OCI-LY3 (cell line): ENCODE results near the gene C1orf21.

Experiments
- H2AFZ ChIP-seq: fragments of 200-600, 300-600 bp; shearing (Covaris generic); 2 replicates; pipeline ENCODE4 v1.6.0; 2014; ENCODE audit warnings: antibody characterized with exemption, low read depth, low read length
- H3K27ac ChIP-seq: fragments of 200-600, 300-600 bp; sonication (generic); 2 replicates; pipeline ENCODE4 v1.5.1; 2014; ENCODE audit warnings: mild to moderate bottlenecking, low read length, moderate library complexity, mixed read lengths
- H3K27me3 ChIP-seq: fragments of 200-600, 300-600 bp; sonication (generic); 2 replicates; pipeline ENCODE4 v1.6.1; 2014; ENCODE audit warnings: low read depth, low read length, mixed read lengths
- H3K36me3 ChIP-seq: fragments of 200-600, 300-600 bp; sonication (generic); replicated peaks from 2 replicates; pipeline ENCODE3; 2014; ENCODE audit warnings: low read depth, low read length, mixed read lengths
- H3K4me1 ChIP-seq: fragments of 300-600, 200-600 bp; sonication (generic); 2 replicates; pipeline ENCODE4 v1.6.1; 2014; ENCODE audit warnings: low read length, mixed read lengths
- H3K4me2 ChIP-seq: fragments of 200-600, 300-600 bp; sonication (generic); 2 replicates; pipeline ENCODE4 v1.6.1; 2014; ENCODE audit warnings: low read length, mixed read lengths
- H3K4me3 ChIP-seq: fragments of 300-600, 200-600 bp; sonication (generic); 2 replicates; pipeline ENCODE4 v1.5.1; 2014; ENCODE audit warnings: antibody characterized with exemption, mild to moderate bottlenecking, low read length, moderate library complexity
- H3K79me2 ChIP-seq: fragments of 300-600, 200-600 bp; shearing (Covaris generic); 2 replicates; pipeline ENCODE4 v1.6.1; 2014; ENCODE audit warnings: mild to moderate bottlenecking, low read length, mixed read lengths
- H3K9ac ChIP-seq: fragments of 300-600, 200-600 bp; shearing (Covaris generic); 2 replicates; pipeline ENCODE4 v1.6.0; 2014; ENCODE audit warnings: mild to moderate bottlenecking, low read length, moderate library complexity
- H3K9me3 ChIP-seq: fragments of 200-600, 300-600 bp; shearing (Covaris generic); 2 replicates; pipeline ENCODE4 v1.6.1; 2014; ENCODE audit warnings: low read length, mixed read lengths; ENCODE audit not compliant: insufficient read depth
- H4K20me1 ChIP-seq: fragments of 200-600, 300-600 bp; sonication (generic); 2 replicates; pipeline ENCODE4 v1.6.1; 2016; ENCODE audit warnings: low read length, mixed read lengths; ENCODE audit not compliant: insufficient read depth
- CTCF ChIP-seq: fragments of 200-600, 300-600 bp; sonication (generic); IDR thresholded peaks from 2 replicates; pipeline ENCODE4 v1.5.1; 2014; ENCODE audit warnings: antibody characterized with exemption, low read length, low read depth
- EZH2phosphoT487 ChIP-seq: fragments of 200-600 bp; shearing (Covaris generic); IDR thresholded peaks from 2 replicates; pipeline ENCODE4 v1.6.1; 2018; ENCODE audit warnings: antibody characterized with exemption, mixed run types, low read depth

C1orf21 gene

GRCh38 chr1:184469396-184469795 is 82.6 kb downstream of the C1orf21 start:
- Histone ChIP-seq H3K9me3 (peaks cover 17% of the 10 kb centered on the region; the same call in 1 of the 2 replicates), H3K36me3 (peaks cover 15% of the 10 kb centered on the region), H3K4me1 (no peaks in the 10 kb centered on the region), H3K4me3 (no peak overlapping the region), H4K20me1 (no peaks in the 10 kb centered on the region), H3K27me3 (no peaks in the 10 kb centered on the region), H3K9ac (no peak overlapping the region), H3K27ac (no peak overlapping the region), H3K79me2 (no peaks in the 10 kb centered on the region), H2AFZ (no peak overlapping the region), H3K4me2 (no peak overlapping the region)
- no peak for TF ChIP-seq EZH2phosphoT487

GRCh38 chr1:184471686-184472085 is 84.9 kb downstream of the C1orf21 start:
- Histone ChIP-seq H3K36me3 (peaks cover 25% of the 10 kb centered on the region), H2AFZ (no peak overlapping the region), H3K4me3 (no peak overlapping the region), H3K27ac (no peak overlapping the region), H3K4me1 (no peaks in the 10 kb centered on the region), H3K9me3 (peaks cover 26% of the 10 kb centered on the region; the same call in 1 of the 2 replicates), H3K27me3 (no peaks in the 10 kb centered on the region), H3K4me2 (no peak overlapping the region), H4K20me1 (no peaks in the 10 kb centered on the region), H3K79me2 (no peaks in the 10 kb centered on the region), H3K9ac (no peak overlapping the region)
- no peak for TF ChIP-seq CTCF
- TF ChIP-seq EZH2phosphoT487 = no peak

GRCh38 chr1:184472136-184472535 is 85.3 kb downstream of the C1orf21 start:
- H3K36me3 ChIP-seq = peaks cover 25% of the 10 kb centered on the region
- TF ChIP-seq CTCF (no peak), EZH2phosphoT487 (no peak)
- H3K79me2 ChIP-seq = no peaks in the 10 kb centered on the region
- no peak overlapping the region for H3K4me2 ChIP-seq
- H3K9ac ChIP-seq = no peak overlapping the region
- H2AFZ ChIP-seq = no peak overlapping the region
- no peaks in the 10 kb centered on the region for H3K4me1 ChIP-seq
- H3K27me3 ChIP-seq = no peaks in the 10 kb centered on the region
- peaks cover 26% of the 10 kb centered on the region; the same call in 1 of the 2 replicates for H3K9me3 ChIP-seq
- H4K20me1 ChIP-seq = no peaks in the 10 kb centered on the region
- no peak overlapping the region for H3K4me3 ChIP-seq
- no peak overlapping the region for H3K27ac ChIP-seq

GRCh38 chr1:184473176-184473966 is 86.5 kb downstream of the C1orf21 start:
- Histone ChIP-seq H2AFZ (no peak overlapping the region), H4K20me1 (no peaks in the 10 kb centered on the region), H3K9ac (no peak overlapping the region), H3K4me2 (no peak overlapping the region), H3K4me3 (no peak overlapping the region), H3K36me3 (peaks cover 31% of the 10 kb centered on the region), H3K4me1 (no peaks in the 10 kb centered on the region), H3K9me3 (peaks cover 26% of the 10 kb centered on the region; the same call in 1 of the 2 replicates), H3K27me3 (no peaks in the 10 kb centered on the region), H3K27ac (no peak overlapping the region), H3K79me2 (no peaks in the 10 kb centered on the region)
- TF ChIP-seq CTCF = no peak
- TF ChIP-seq EZH2phosphoT487 = no peak
